GM12878 (cell line): Measurements from ENCODE around the gene PABPN1. TPM values are rescaled to one million over a fixed set of nuclear protein-coding genes. Genes with fewer than 3 reads are reported as not detected.
A peak's percentile ranks its signal among the peaks of the same experiment; 100 is the strongest.

Source experiments
- ASH2L ChIP-seq: fragments of 300-600, 200-600 bp; sonication (generic); IDR thresholded peaks from 2 replicates; pipeline ENCODE4 v1.6.1; 2017; ENCODE audit warnings: low read depth, mild to moderate bottlenecking, borderline replicate concordance
- BCL11A ChIP-seq: IDR thresholded peaks from 2 replicates; pipeline ENCODE4 v1.6.1; 2011; ENCODE audit warnings: low read depth, low read length
- CBX3 ChIP-seq: fragments of 200-600 bp; sonication (generic); IDR thresholded peaks from 2 replicates; pipeline ENCODE4 v1.6.1; 2016; ENCODE audit warnings: low read depth, borderline replicate concordance
- CHD1 ChIP-seq: IDR thresholded peaks from 2 replicates; pipeline ENCODE4 v1.6.1; 2012; ENCODE audit warnings: low read depth, low read length, improper control_type of control experiment
- CREB1 ChIP-seq: IDR thresholded peaks from 2 replicates; pipeline ENCODE4 v1.6.1; 2012; ENCODE audit warnings: low read depth, mild to moderate bottlenecking, inconsistent platforms
- EED ChIP-seq: sonication (generic); IDR thresholded peaks from 2 replicates; pipeline ENCODE4 v1.6.1; 2016; ENCODE audit warnings: antibody characterized with exemption, low read depth
- FOXK2 ChIP-seq: fragments of 450-650 bp; IDR thresholded peaks from 2 replicates; pipeline ENCODE4 v1.6.1; 2017; ENCODE audit warnings: mild to moderate bottlenecking, moderate library complexity
- HCFC1 ChIP-seq: fragments of 150-350 bp; IDR thresholded peaks from 2 replicates; pipeline ENCODE4 v1.6.1; 2014; ENCODE audit warnings: low read length
- HDAC6 ChIP-seq: fragments of 200-600 bp; sonication (generic); IDR thresholded peaks from one replicate; pipeline ENCODE4 v1.8.0; 2017; ENCODE audit warnings: antibody characterized with exemption; ENCODE audit not compliant: unreplicated experiment
- JUNB ChIP-seq: IDR thresholded peaks from 2 replicates; pipeline ENCODE4 v1.6.1; 2016; ENCODE audit warnings: antibody characterized with exemption, mild to moderate bottlenecking
- JUND ChIP-seq: IDR thresholded peaks from 2 replicates; pipeline ENCODE4 v1.6.1; 2012; ENCODE audit warnings: low read depth, mild to moderate bottlenecking, low read length, improper control_type of control experiment, moderate library complexity
- KLF5 ChIP-seq: fragments of 450-650 bp; IDR thresholded peaks from 2 replicates; pipeline ENCODE4 v1.6.1; 2014; ENCODE audit warnings: mild to moderate bottlenecking; ENCODE audit not compliant: partially characterized antibody
- MTA3 ChIP-seq: IDR thresholded peaks from 2 replicates; pipeline ENCODE4 v1.6.1; 2012; ENCODE audit warnings: low read length, inconsistent platforms, borderline replicate concordance
- POLR2AphosphoS2 ChIP-seq: IDR thresholded peaks from 2 replicates; pipeline ENCODE4 v1.6.1; 2011; ENCODE audit warnings: low read depth, mild to moderate bottlenecking, low read length, improper control_type of control experiment, moderate library complexity
- POLR2AphosphoS5 ChIP-seq: IDR thresholded peaks from 2 replicates; pipeline ENCODE4 v1.6.1; 2011; ENCODE audit warnings: mild to moderate bottlenecking, low read length, inconsistent platforms
- RB1 ChIP-seq: fragments of 450-650 bp; formaldehyde crosslinking; IDR thresholded peaks from 2 replicates; pipeline ENCODE4 v1.6.1; 2017; ENCODE audit warnings: mild to moderate bottlenecking, borderline replicate concordance
- RCOR1 ChIP-seq: conservative IDR thresholded peaks from 2 replicates; pipeline ENCODE4 v1.6.1; 2012; ENCODE audit warnings: low read depth, low read length, improper control_type of control experiment
- SIX5 ChIP-seq: IDR thresholded peaks from 2 replicates; pipeline ENCODE4 v1.6.1; 2011; ENCODE audit warnings: mild to moderate bottlenecking, low read depth, low read length, moderate library complexity; ENCODE audit not compliant: severe bottlenecking
- SMARCA5 ChIP-seq: fragments of 450-650 bp; IDR thresholded peaks from 2 replicates; pipeline ENCODE4 v1.6.1; 2017; ENCODE audit warnings: mild to moderate bottlenecking
- SREBF1 ChIP-seq: IDR thresholded peaks from 2 replicates; pipeline ENCODE4 v1.6.1; 2012; ENCODE audit warnings: mild to moderate bottlenecking, low read length
- SREBF2 ChIP-seq: IDR thresholded peaks from 2 replicates; pipeline ENCODE4 v1.6.1; 2012; ENCODE audit warnings: mild to moderate bottlenecking, low read length
- TCF3 ChIP-seq: IDR thresholded peaks from 2 replicates; pipeline ENCODE4 v1.6.1; 2012; ENCODE audit warnings: low read depth, mild to moderate bottlenecking, low read length, borderline replicate concordance; ENCODE audit not compliant: insufficient read depth
- ZBED1 ChIP-seq: IDR thresholded peaks from 2 replicates; pipeline ENCODE4 v1.6.1; 2016; ENCODE audit warnings: borderline replicate concordance
- ZNF24 ChIP-seq: fragments of 450-650 bp; IDR thresholded peaks from 2 replicates; pipeline ENCODE4 v1.6.1; 2017; ENCODE audit warnings: antibody characterized with exemption, mild to moderate bottlenecking
- ZNF384 ChIP-seq: IDR thresholded peaks from 2 replicates; pipeline ENCODE4 v1.6.1; 2012; ENCODE audit warnings: low read depth, mild to moderate bottlenecking, low read length, improper control_type of control experiment, borderline replicate concordance
- ZNF622 ChIP-seq: fragments of 450-650 bp; IDR thresholded peaks from 2 replicates; pipeline ENCODE4 v1.6.1; 2017; ENCODE audit warnings: mild to moderate bottlenecking, inconsistent platforms
- ZZZ3 ChIP-seq: IDR thresholded peaks from 2 replicates; pipeline ENCODE4 v1.6.1; 2011; ENCODE audit warnings: low read depth; ENCODE audit not compliant: control insufficient read depth, insufficient read length
- polyA plus RNA-seq, 11 experiments: library from polyadenylated mRNA; depleted of rRNA in 4 of 11; unstranded in 6 of 11; stranded (reverse) in 5 of 11; fragments of >200 nt; fragmentation: Nextera tagmentation in 4 of 11; fragmentation: Illumina TruSeq in 1 of 11; extraction: Ambion mirVana in 4 of 11; extraction: Trizol in 1 of 11; gene quantifications; 1 replicate in 1 of 11; 2 replicates in 10 of 11; pipeline versions ENCODE4 v1.2.1 to v1.2.3, GENCODE V29; 2011 to 2016; ENCODE audit warnings: inconsistent platforms in 2 of 11, missing spikeins in 2 of 11, low read depth in 1 of 11
- total RNA-seq, 4 experiments: library from RNA; depleted of rRNA in 3 of 4; stranded (reverse); fragments of >200 nt in 3 of 4; fragmentation: Illumina TruSeq in 1 of 4; extraction: Trizol in 1 of 4; gene quantifications; 2 replicates each; pipeline versions ENCODE4 v1.2.1 to v1.2.3, GENCODE V29; 2013 to 2021
- TF ChIP-seq, protein P1 (sequence below): fragments of 450-650 bp; IDR thresholded peaks from 2 replicates; pipeline ENCODE4 v1.6.1; 2014; ENCODE audit warnings: mild to moderate bottlenecking
- TF ChIP-seq, protein P2 (sequence below): fragments of 450-650 bp; IDR thresholded peaks from 2 replicates; pipeline ENCODE4 v1.6.1; 2017; ENCODE audit warnings: mild to moderate bottlenecking, low read depth, inconsistent platforms; ENCODE audit not compliant: poor library complexity, severe bottlenecking
- TF ChIP-seq, protein P3 (sequence below): fragments of 450-650 bp; formaldehyde crosslinking; IDR thresholded peaks from 2 replicates; pipeline ENCODE4 v1.4.0; 2020; ENCODE audit warnings: mild to moderate bottlenecking, moderate library complexity

PABPN1 gene
- total and polyA plus RNA-seq, 10 of the 15 experiments (the other 5 are each of a cell fraction or from before 2014, with no cell fraction given) = 31.3 to 248 (median 103) TPM

DNA sequence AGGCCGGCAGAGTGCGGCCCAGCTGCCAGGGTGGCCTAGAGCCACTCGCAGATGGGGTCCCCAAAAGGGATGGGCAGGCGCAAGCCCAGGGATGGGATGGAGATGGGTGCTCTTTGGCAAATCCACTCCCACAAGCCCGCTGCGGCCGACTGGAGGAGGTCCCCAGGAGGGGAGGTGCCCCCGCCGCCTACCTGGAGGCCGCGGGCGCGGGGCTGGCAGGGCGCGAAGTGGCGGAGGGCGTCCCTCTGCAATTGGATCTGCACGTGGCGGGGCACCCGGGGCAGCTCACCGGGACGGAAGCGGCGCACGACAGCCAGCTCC is 19.3 kb upstream of the PABPN1 start (continued):
- TF ChIP-seq, protein P1, sequence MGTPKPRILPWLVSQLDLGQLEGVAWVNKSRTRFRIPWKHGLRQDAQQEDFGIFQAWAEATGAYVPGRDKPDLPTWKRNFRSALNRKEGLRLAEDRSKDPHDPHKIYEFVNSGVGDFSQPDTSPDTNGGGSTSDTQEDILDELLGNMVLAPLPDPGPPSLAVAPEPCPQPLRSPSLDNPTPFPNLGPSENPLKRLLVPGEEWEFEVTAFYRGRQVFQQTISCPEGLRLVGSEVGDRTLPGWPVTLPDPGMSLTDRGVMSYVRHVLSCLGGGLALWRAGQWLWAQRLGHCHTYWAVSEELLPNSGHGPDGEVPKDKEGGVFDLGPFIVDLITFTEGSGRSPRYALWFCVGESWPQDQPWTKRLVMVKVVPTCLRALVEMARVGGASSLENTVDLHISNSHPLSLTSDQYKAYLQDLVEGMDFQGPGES = no peak
- TF ChIP-seq CREB1 (0 out of 2 replicates have a peak, but pooled peaks have one; percentile 4), MTA3 (no peak), ZZZ3 (no peak), FOXK2 (no peak), SIX5 (no peak), ZNF384 (no peak), JUND (no peak), HCFC1 (peak; percentile 33; the same call in 1 of the 2 replicates), SREBF2 (no peak), CHD1 (no peak), SREBF1 (no peak), ZNF622 (no peak), JUNB (no peak), POLR2AphosphoS2 (no peak; the same call in 1 of the 2 replicates), SMARCA5 (no peak), ZBED1 (no peak), KLF5 (no peak), HDAC6 (no peak), RCOR1 (no peak), TCF3 (no peak), ZNF24 (no peak), POLR2AphosphoS5 (peak; percentile 44; the same call in 1 of the 2 replicates), BCL11A (no peak), EED (0 out of 2 replicates have a peak, but pooled peaks have one; percentile 3), RB1 (no peak), CBX3 (no peak), ASH2L (no peak)
- TF ChIP-seq, protein P2, sequence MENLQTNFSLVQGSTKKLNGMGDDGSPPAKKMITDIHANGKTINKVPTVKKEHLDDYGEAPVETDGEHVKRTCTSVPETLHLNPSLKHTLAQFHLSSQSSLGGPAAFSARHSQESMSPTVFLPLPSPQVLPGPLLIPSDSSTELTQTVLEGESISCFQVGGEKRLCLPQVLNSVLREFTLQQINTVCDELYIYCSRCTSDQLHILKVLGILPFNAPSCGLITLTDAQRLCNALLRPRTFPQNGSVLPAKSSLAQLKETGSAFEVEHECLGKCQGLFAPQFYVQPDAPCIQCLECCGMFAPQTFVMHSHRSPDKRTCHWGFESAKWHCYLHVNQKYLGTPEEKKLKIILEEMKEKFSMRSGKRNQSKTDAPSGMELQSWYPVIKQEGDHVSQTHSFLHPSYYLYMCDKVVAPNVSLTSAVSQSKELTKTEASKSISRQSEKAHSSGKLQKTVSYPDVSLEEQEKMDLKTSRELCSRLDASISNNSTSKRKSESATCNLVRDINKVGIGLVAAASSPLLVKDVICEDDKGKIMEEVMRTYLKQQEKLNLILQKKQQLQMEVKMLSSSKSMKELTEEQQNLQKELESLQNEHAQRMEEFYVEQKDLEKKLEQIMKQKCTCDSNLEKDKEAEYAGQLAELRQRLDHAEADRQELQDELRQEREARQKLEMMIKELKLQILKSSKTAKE = no peak
- TF ChIP-seq, protein P3, sequence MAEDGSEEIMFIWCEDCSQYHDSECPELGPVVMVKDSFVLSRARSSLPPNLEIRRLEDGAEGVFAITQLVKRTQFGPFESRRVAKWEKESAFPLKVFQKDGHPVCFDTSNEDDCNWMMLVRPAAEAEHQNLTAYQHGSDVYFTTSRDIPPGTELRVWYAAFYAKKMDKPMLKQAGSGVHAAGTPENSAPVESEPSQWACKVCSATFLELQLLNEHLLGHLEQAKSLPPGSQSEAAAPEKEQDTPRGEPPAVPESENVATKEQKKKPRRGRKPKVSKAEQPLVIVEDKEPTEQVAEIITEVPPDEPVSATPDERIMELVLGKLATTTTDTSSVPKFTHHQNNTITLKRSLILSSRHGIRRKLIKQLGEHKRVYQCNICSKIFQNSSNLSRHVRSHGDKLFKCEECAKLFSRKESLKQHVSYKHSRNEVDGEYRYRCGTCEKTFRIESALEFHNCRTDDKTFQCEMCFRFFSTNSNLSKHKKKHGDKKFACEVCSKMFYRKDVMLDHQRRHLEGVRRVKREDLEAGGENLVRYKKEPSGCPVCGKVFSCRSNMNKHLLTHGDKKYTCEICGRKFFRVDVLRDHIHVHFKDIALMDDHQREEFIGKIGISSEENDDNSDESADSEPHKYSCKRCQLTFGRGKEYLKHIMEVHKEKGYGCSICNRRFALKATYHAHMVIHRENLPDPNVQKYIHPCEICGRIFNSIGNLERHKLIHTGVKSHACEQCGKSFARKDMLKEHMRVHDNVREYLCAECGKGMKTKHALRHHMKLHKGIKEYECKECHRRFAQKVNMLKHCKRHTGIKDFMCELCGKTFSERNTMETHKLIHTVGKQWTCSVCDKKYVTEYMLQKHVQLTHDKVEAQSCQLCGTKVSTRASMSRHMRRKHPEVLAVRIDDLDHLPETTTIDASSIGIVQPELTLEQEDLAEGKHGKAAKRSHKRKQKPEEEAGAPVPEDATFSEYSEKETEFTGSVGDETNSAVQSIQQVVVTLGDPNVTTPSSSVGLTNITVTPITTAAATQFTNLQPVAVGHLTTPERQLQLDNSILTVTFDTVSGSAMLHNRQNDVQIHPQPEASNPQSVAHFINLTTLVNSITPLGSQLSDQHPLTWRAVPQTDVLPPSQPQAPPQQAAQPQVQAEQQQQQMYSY (CRISPR knock-in tag) = no peak
